C4-2B (cell line): ENCODE results near the gene YEATS2.

Source experiments
- ZFX ChIP-seq: fragments of 450-650 bp; IDR thresholded peaks from 2 replicates; pipeline ENCODE4 v1.6.1; 2017
- TF ChIP-seq, protein P1 (sequence below): fragments of 450-650 bp; conservative IDR thresholded peaks from 2 replicates; pipeline ENCODE4 v1.5.1; 2017; ENCODE audit warnings: mild to moderate bottlenecking

DNA sequence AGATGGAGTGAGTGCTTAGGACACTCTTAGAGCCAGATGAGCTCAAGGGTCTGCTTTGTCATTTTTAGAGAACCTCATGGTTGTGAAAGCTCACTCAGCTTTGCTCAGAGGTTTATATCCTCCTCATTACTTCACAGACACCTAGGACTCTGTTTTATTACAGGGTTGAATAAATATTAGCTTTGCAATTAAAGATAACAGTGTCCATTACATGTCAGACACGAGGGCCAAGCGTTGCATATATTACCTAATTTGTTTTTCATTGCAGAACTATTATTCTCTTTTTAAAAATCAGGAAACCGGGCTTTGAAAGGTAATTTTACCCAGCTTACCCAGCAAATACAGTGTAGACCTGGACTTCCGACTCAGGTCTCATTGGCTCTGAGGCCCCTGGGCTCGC, 111.7 kb downstream of the YEATS2 start:
- TF ChIP-seq, protein P1, sequence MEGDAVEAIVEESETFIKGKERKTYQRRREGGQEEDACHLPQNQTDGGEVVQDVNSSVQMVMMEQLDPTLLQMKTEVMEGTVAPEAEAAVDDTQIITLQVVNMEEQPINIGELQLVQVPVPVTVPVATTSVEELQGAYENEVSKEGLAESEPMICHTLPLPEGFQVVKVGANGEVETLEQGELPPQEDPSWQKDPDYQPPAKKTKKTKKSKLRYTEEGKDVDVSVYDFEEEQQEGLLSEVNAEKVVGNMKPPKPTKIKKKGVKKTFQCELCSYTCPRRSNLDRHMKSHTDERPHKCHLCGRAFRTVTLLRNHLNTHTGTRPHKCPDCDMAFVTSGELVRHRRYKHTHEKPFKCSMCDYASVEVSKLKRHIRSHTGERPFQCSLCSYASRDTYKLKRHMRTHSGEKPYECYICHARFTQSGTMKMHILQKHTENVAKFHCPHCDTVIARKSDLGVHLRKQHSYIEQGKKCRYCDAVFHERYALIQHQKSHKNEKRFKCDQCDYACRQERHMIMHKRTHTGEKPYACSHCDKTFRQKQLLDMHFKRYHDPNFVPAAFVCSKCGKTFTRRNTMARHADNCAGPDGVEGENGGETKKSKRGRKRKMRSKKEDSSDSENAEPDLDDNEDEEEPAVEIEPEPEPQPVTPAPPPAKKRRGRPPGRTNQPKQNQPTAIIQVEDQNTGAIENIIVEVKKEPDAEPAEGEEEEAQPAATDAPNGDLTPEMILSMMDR, result no peak
- TF ChIP-seq ZFX, result no peak
